ENCODE results near the gene TINCR. TPM values are rescaled to one million over a fixed set of nuclear protein-coding genes. Genes with fewer than 3 reads are reported as not detected.

Gene TINCR
- total RNA-seq, 3 donors from 2014 or later (not counting 1 experiment from before 2014, with no cell fraction given) = 1.6 to 2.2 (median 1.7) TPM

DNA sequence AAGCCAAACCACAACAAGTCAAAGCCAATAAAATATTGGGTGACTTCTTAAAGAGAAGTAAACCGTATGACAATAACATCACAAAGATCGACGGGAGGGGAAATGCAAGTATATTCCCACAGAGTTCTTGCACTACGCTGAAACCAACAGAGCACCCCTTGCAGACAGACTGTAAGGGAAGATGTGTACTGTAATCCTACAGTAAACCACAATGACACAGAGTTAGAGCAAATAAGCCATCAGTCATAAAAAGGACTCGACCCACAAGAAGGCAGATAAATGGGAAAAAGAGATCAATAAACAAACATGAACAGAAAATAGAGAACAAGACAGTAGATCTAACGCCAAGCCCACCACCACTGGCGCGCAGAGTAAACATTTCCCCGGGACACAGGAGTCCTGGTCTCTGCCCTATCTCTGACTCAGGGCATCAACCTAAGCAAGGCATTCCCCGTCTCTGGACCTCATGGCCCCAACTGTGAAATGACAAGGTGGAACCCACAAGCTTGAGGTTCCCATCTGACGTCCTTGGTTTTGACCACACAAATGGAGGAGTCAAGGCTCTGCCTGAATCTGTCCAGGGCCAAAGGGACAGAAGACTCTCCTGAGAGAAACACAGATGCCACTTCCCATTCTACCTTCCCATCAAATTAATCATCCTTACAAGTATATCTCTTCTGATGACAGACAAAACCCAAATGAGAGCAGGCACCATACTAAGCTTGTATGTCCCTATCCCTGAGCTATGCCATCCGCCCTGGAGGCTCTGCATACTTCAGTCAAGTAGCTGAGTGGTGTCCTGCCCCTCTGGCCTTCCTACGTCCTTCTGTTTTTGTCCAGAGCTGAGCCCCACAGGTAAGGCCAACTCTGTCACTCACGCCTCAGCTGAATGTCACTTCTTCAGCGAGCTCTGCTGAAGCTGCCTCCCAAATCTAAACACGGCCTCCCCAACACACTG lies 39.8 kb upstream of the TINCR start:
- Histone ChIP-seq H3K27me3 (ENCODE audit: control insufficient read depth, insufficient read depth, low read length) (no peaks in the 10 kb centered on the region), H3K4me3 (ENCODE audit: low read length) (no peak overlapping the region), H3K27ac (ENCODE audit: low read length) (no peak overlapping the region), H3K4me1 (ENCODE audit: control insufficient read depth, insufficient read depth, low read length) (no peaks in the 10 kb centered on the region), H3K9me3 (ENCODE audit: control insufficient read depth, insufficient read depth, low read length) (no peaks in the 10 kb centered on the region), H3K36me3 (ENCODE audit: control insufficient read depth, insufficient read depth, low read length) (peaks cover 82% of the 10 kb centered on the region)
- Mint-ChIP-seq H3K4me3 (no peak overlapping the region), H3K36me3 (peaks cover 22% of the 10 kb centered on the region), H3K27me3 (ENCODE audit: low read depth in 2 of 2) (no peaks in the 10 kb centered on the region), H3K27ac (no peak overlapping the region), H3K4me1 (peaks cover 11 to 16% of the 10 kb centered on the region in 2 donors), H3K9me3 (no peaks in the 10 kb centered on the region)
- TF ChIP-seq, protein P1, sequence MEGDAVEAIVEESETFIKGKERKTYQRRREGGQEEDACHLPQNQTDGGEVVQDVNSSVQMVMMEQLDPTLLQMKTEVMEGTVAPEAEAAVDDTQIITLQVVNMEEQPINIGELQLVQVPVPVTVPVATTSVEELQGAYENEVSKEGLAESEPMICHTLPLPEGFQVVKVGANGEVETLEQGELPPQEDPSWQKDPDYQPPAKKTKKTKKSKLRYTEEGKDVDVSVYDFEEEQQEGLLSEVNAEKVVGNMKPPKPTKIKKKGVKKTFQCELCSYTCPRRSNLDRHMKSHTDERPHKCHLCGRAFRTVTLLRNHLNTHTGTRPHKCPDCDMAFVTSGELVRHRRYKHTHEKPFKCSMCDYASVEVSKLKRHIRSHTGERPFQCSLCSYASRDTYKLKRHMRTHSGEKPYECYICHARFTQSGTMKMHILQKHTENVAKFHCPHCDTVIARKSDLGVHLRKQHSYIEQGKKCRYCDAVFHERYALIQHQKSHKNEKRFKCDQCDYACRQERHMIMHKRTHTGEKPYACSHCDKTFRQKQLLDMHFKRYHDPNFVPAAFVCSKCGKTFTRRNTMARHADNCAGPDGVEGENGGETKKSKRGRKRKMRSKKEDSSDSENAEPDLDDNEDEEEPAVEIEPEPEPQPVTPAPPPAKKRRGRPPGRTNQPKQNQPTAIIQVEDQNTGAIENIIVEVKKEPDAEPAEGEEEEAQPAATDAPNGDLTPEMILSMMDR (IDR thresholded peaks at IDR 0.05) = no peak
- ATAC-seq = no peak
- intact Hi-C loops (cut with micrococcal nuclease) = loop anchor here (10.0 kb wide), 1 partner anchor 1653 kb away; no protein-coding TSS in a partner anchor
- WGBS (ENCODE audit: insufficient coverage) = 91% methylated on average over 15 of the region's 16 CpGs
- DNase-seq = no peak

DNA sequence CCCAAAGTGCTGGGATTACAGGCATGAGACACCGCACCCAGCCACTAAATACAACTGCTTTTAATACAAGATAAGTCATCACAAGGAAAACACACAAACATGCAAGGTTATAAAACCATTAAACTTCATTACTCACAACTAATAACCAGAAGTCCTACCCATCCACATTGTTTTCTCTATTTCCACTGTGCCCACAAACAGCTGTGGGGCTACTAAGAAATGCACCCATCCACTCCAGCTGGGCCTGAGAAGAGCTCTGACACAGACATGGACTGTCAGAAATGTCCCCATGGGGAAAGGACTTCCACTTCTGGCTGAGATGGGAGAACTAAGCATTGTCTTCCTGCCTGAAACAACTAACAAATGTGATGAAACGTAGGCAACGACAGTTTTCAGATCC lies 37.6 kb upstream of the TINCR start:
- peaks cover 85% of the 10 kb centered on the region for H3K36me3 ChIP-seq (ENCODE audit: control insufficient read depth, insufficient read depth, low read length)
- no peak overlapping the region for H3K27ac ChIP-seq (ENCODE audit: low read length)
- no peak for ATAC-seq
- no peak overlapping the region for H3K4me3 ChIP-seq (ENCODE audit: low read length)
- no peak overlapping the region for H3K4me3 Mint-ChIP-seq
- peaks cover 20% of the 10 kb centered on the region for H3K36me3 Mint-ChIP-seq
- no peak for DNase-seq
- peaks cover 14 to 16% of the 10 kb centered on the region in 2 donors for H3K4me1 Mint-ChIP-seq
- 97% methylated on average over 3 of the region's 3 CpGs for WGBS (ENCODE audit: insufficient coverage)
- peak overlapping the region; percentile 29 to 45 for H3K27ac Mint-ChIP-seq
- H3K27me3 ChIP-seq (ENCODE audit: control insufficient read depth, insufficient read depth, low read length) = no peaks in the 10 kb centered on the region
- no peaks in the 10 kb centered on the region for H3K9me3 ChIP-seq (ENCODE audit: control insufficient read depth, insufficient read depth, low read length)
- TF ChIP-seq, protein P1 (IDR thresholded peaks at IDR 0.05) = no peak
- H3K27me3 Mint-ChIP-seq (ENCODE audit: low read depth in 2 of 2) = no peaks in the 10 kb centered on the region
- intact Hi-C loops (cut with micrococcal nuclease) = loop anchor here (10.0 kb wide), 1 partner anchor 1651 kb away; no protein-coding TSS in a partner anchor
- no peaks in the 10 kb centered on the region for H3K9me3 Mint-ChIP-seq
- no peaks in the 10 kb centered on the region for H3K4me1 ChIP-seq (ENCODE audit: control insufficient read depth, insufficient read depth, low read length)

DNA sequence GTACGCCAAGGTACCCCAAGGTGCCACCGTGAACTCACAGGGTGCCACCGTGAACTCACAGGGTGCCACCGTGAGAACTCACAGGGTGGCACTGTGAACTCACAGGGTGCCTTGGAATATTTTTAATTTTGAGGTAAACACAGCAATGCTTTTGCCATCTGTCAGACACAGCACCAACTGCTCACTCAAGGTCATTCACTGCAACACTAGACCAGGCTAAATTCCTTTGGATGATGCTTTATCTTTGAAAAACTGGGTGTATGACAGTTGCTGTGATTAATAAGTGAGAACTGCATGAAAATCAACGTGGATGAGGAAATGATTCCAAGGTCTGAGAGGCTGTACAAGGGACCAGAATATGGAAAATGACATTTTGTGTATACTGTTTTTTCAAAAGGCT lies 35.9 kb upstream of the TINCR start:
- ATAC-seq (no peak), DNase-seq (no peak)
- TF ChIP-seq, protein P1 (IDR thresholded peaks at IDR 0.05) = no peak
- H3K4me1 ChIP-seq (ENCODE audit: control insufficient read depth, insufficient read depth, low read length) = no peaks in the 10 kb centered on the region
- H3K27me3 ChIP-seq (ENCODE audit: control insufficient read depth, insufficient read depth, low read length) = no peaks in the 10 kb centered on the region
- no peak overlapping the region for H3K4me3 ChIP-seq (ENCODE audit: low read length)
- H3K4me3 Mint-ChIP-seq = no peak overlapping the region
- 92% methylated on average over 5 of the region's 5 CpGs for WGBS (ENCODE audit: insufficient coverage)
- H3K9me3 ChIP-seq (ENCODE audit: control insufficient read depth, insufficient read depth, low read length) = no peaks in the 10 kb centered on the region
- peaks cover 16 to 19% of the 10 kb centered on the region in 2 donors for H3K4me1 Mint-ChIP-seq
- peaks cover 86% of the 10 kb centered on the region for H3K36me3 ChIP-seq (ENCODE audit: control insufficient read depth, insufficient read depth, low read length)
- intact Hi-C loops (cut with micrococcal nuclease) = loop anchor here (10.0 kb wide), 1 partner anchor 1649 kb away; no protein-coding TSS in a partner anchor
- peak overlapping the region in 1 of 2 donors; percentile 46 for H3K27ac Mint-ChIP-seq
- H3K9me3 Mint-ChIP-seq = no peaks in the 10 kb centered on the region
- H3K27me3 Mint-ChIP-seq (ENCODE audit: low read depth in 2 of 2) = no peaks in the 10 kb centered on the region
- H3K27ac ChIP-seq (ENCODE audit: low read length) = no peak overlapping the region
- peaks cover 21% of the 10 kb centered on the region for H3K36me3 Mint-ChIP-seq
